ENCODE measurements around the gene SP140L.

- no peak for TF ChIP-seq POLR2A (IDR thresholded peaks at IDR 0.05; ENCODE audit: low read depth, low read length)
- TF ChIP-seq TAF1 (IDR thresholded peaks at IDR 0.05; ENCODE audit: low read depth, low read length), result no peak
- no peak for TF ChIP-seq POLR2AphosphoS5 (IDR thresholded peaks at IDR 0.05; ENCODE audit: low read depth, low read length)
These were observed 14.4 kb upstream of the SP140L start for GRCh38 chr2:230312638-230313037.
